ENCODE results near the gene PITPNC1.
"Not testable (repeated sequence)": the region's sequence is repeated elsewhere in the genome, so short reads cannot be mapped to it uniquely, and the experiment has no call there.

PITPNC1 gene

GRCh38 chr17:67488161-67488560 is 111.1 kb downstream of the PITPNC1 start:
- DNase-seq (ENCODE audit: low read depth, low spot score) = peak; percentile 36

GRCh38 chr17:67488768-67489167 is 111.7 kb downstream of the PITPNC1 start:
- DNase-seq (ENCODE audit: low read depth, low spot score) = no peak

- no peak for DNase-seq (ENCODE audit: low read depth, low spot score)
Measured at GRCh38 chr17:67489273-67489672, 112.2 kb downstream of the PITPNC1 start.

GRCh38 chr17:67490471-67490870 is 113.4 kb downstream of the PITPNC1 start:
- no peak for DNase-seq (ENCODE audit: low read depth, low spot score)

- DNase-seq (ENCODE audit: low read depth, low spot score) = peak; percentile 94
Measured at GRCh38 chr17:67491009-67491680, 114.1 kb downstream of the PITPNC1 start.

- no peak for DNase-seq (ENCODE audit: low read depth, low spot score)
Measured at GRCh38 chr17:67491681-67492024, 114.6 kb downstream of the PITPNC1 start.

- no peak for DNase-seq (ENCODE audit: low read depth, low spot score)
Measured at GRCh38 chr17:67492251-67492740, 115.2 kb downstream of the PITPNC1 start.

- DNase-seq (ENCODE audit: low read depth, low spot score) = no peak
Measured at GRCh38 chr17:67492824-67493517, 115.9 kb downstream of the PITPNC1 start.

- no peak for DNase-seq (ENCODE audit: low read depth, low spot score)
Measured at GRCh38 chr17:67493812-67494211, 116.7 kb downstream of the PITPNC1 start.

GRCh38 chr17:67495534-67495933 is 118.5 kb downstream of the PITPNC1 start:
- DNase-seq (ENCODE audit: low read depth, low spot score) = not testable (repeated sequence)

GRCh38 chr17:67496286-67496685 is 119.2 kb downstream of the PITPNC1 start:
- no peak for DNase-seq (ENCODE audit: low read depth, low spot score)

- no peak for DNase-seq (ENCODE audit: low read depth, low spot score)
Measured at GRCh38 chr17:67499685-67500084, 122.6 kb downstream of the PITPNC1 start.

GRCh38 chr17:67500261-67500660 is 123.2 kb downstream of the PITPNC1 start:
- DNase-seq (ENCODE audit: low read depth, low spot score) = peak; percentile 12

- no peak for DNase-seq (ENCODE audit: low read depth, low spot score)
Measured at GRCh38 chr17:67500677-67501300, 123.7 kb downstream of the PITPNC1 start.

GRCh38 chr17:67502151-67502550 is 125.1 kb downstream of the PITPNC1 start:
- no peak for DNase-seq (ENCODE audit: low read depth, low spot score)

GRCh38 chr17:67503184-67503583 is 126.1 kb downstream of the PITPNC1 start:
- peak; percentile 46 for DNase-seq (ENCODE audit: low read depth, low spot score)

- DNase-seq (ENCODE audit: low read depth, low spot score) = no peak
Measured at GRCh38 chr17:67503739-67504138, 126.7 kb downstream of the PITPNC1 start.

GRCh38 chr17:67504182-67504581 is 127.1 kb downstream of the PITPNC1 start:
- DNase-seq (ENCODE audit: low read depth, low spot score) = no peak

GRCh38 chr17:67506966-67507365 is 129.9 kb downstream of the PITPNC1 start:
- peak; percentile 58 for DNase-seq (ENCODE audit: low read depth, low spot score)

- no peak for DNase-seq (ENCODE audit: low read depth, low spot score)
Measured at GRCh38 chr17:67509390-67510287, 132.6 kb downstream of the PITPNC1 start.

GRCh38 chr17:67511012-67511411 is 133.9 kb downstream of the PITPNC1 start:
- no peak for DNase-seq (ENCODE audit: low read depth, low spot score)

- DNase-seq (ENCODE audit: low read depth, low spot score) = no peak
Measured at GRCh38 chr17:67511804-67512203, 134.7 kb downstream of the PITPNC1 start.

Data from astrocyte of the hippocampus (primary cell).